Lower leg skin (tissue), 4 donors: ENCODE measurements around the gene LAYN. TPM values are rescaled to one million over a fixed set of nuclear protein-coding genes. Genes with fewer than 3 reads are reported as not detected.

Experiments used
- DNase-seq, 2 donors: peaks; one replicate each; pipeline ENCODE4 v3.0.0-alpha.2; 2019; ENCODE audit warnings: low spot score in 2 of 2
- H3K4me3 ChIP-seq: fragments of 200-600 bp; sonication (generic); 2 replicates; pipeline ENCODE4 v1.5.1; 2017; ENCODE audit warnings: mild to moderate bottlenecking, low read depth; ENCODE audit not compliant: poor library complexity, severe bottlenecking
- CTCF ChIP-seq, 3 donors: fragments of 450-650 bp; IDR thresholded peaks; one replicate each; pipeline ENCODE4 v1.5.1; 2016; ENCODE audit warnings: antibody characterized with exemption in 3 of 3, mild to moderate bottlenecking in 3 of 3, moderate library complexity in 2 of 3
- POLR2A ChIP-seq, 2 donors: fragments of 450-650 bp; IDR thresholded peaks; one replicate each; pipeline ENCODE4 v1.6.1; 2016 to 2017; ENCODE audit warnings: antibody characterized with exemption in 2 of 2, mild to moderate bottlenecking in 1 of 2, moderate library complexity in 1 of 2
- WGBS, 2 donors: methylation state at CpG; one replicate each; pipeline ENCODE4 v1.1.5; 2018; 5-methylcytosine and 5-hydroxymethylcytosine counted together
- intact Hi-C: fragments of 100-400 bp; cut with DNase I; formaldehyde crosslinking; loops from one replicate; pipeline ENCODE4 v1.15.0; 2023; ENCODE audit warnings: low total_unique reads
- total RNA-seq, 4 donors: library from RNA; depleted of rRNA; stranded (reverse); fragments of >200 nt; gene quantifications; one replicate each; pipeline ENCODE4 v1.1.0, GENCODE V29; 2016

Gene LAYN
- total RNA-seq, 4 donors from 2014 or later: 1.9 to 3.0 (median 2.1) TPM

GRCh38 chr11:111520560-111520959 is 20.0 kb upstream of the LAYN start:
- intact Hi-C loops: no loop called here
- DNase-seq: no peak
- TF ChIP-seq POLR2A (IDR thresholded peaks at IDR 0.05): no peak
- no peak for TF ChIP-seq CTCF (IDR thresholded peaks at IDR 0.05)
- WGBS, 2 donors: 91 to 93% methylated on average over 2 of the region's 2 CpGs
- H3K4me3 ChIP-seq: no peak overlapping the region

DNA sequence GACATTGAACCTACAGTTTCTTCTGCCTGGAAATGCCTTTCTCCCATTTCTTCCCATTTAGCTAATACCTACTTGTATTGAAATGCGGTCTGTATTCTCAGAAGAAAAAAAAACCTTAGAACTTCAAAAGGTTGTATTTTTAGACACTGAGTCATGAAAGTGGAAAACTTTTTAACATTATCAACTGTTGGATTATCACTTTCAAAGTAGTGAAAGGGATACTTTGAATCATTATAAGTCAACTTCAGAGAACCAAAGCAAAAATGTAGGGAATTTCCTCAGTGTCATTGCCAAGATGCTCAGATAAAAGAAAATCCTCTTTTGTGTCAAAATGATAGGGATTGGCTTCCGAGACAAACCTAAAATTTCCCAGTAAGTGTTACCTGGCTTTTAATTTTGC is 19.4 kb upstream of the LAYN start:
- H3K4me3 ChIP-seq: no peak overlapping the region
- intact Hi-C loops: no loop called here
- TF ChIP-seq CTCF (IDR thresholded peaks at IDR 0.05) (no peak), POLR2A (IDR thresholded peaks at IDR 0.05) (no peak)
- DNase-seq: no peak
- 44 to 45% methylated on average over 2 of the region's 2 CpGs for WGBS, 2 donors

GRCh38 chr11:111522426-111522825 is 18.1 kb upstream of the LAYN start:
- no peak for DNase-seq
- TF ChIP-seq POLR2A (IDR thresholded peaks at IDR 0.05) (no peak), CTCF (IDR thresholded peaks at IDR 0.05) (no peak)
- H3K4me3 ChIP-seq: no peak overlapping the region
- WGBS, 2 donors: 89 to 92% methylated on average over 5 of the region's 5 CpGs
- intact Hi-C loops: no loop called here

DNA sequence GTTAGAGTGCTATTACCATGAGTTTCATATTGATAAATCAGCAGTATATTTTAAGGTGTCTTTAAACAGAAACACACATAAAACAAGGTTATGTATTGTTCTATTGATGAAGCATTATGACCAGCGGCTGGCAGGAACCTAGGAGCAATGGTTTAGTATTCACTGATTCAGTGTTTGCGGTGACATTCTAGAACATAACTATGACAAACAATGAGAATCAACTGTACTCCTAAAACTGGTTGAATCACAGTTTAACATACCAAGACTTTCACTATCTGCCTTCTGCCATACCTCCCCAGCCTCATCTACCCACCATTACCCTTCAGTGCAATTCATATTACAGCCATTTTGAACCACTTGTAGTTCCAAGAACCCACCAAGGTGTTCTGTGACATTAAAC is 17.2 kb upstream of the LAYN start:
- H3K4me3 ChIP-seq: no peak overlapping the region
- intact Hi-C loops: no loop called here
- no peak for TF ChIP-seq CTCF (IDR thresholded peaks at IDR 0.05)
- TF ChIP-seq POLR2A (IDR thresholded peaks at IDR 0.05): no peak
- 93 to 97% methylated on average over 2 of the region's 2 CpGs for WGBS, 2 donors
- no peak for DNase-seq

- no peak for DNase-seq
- no peak overlapping the region for H3K4me3 ChIP-seq
- intact Hi-C loops: no loop called here
- TF ChIP-seq CTCF (IDR thresholded peaks at IDR 0.05) (no peak), POLR2A (IDR thresholded peaks at IDR 0.05) (no peak)
- WGBS, 2 donors: 53 to 58% methylated on average over 1 of the region's 1 CpG
Observed at GRCh38 chr11:111524056-111524455, 16.5 kb upstream of the LAYN start.

- intact Hi-C loops: no loop called here
- no peak overlapping the region for H3K4me3 ChIP-seq
- DNase-seq: no peak
- TF ChIP-seq CTCF (IDR thresholded peaks at IDR 0.05) (no peak), POLR2A (IDR thresholded peaks at IDR 0.05) (no peak)
- WGBS, 2 donors: 90 to 94% methylated on average over 1 of the region's 1 CpG
Observed at GRCh38 chr11:111525456-111525855, 15.1 kb upstream of the LAYN start.
